HTERT RPE-1 (cell line): Measurements from ENCODE around the gene CFAP107.
"Not testable (repeated sequence)": the region's sequence is repeated elsewhere in the genome, so short reads cannot be mapped to it uniquely, and the experiment has no call there.

ENCODE experiments used
- in situ Hi-C: fragments of 300-500 bp; cut with MboI; formaldehyde crosslinking; loops from 4 replicates; pipeline ENCODE4 v1.14.3; 2020; ENCODE audit warnings: low sequenced_read_pairs

CFAP107 gene

DNA sequence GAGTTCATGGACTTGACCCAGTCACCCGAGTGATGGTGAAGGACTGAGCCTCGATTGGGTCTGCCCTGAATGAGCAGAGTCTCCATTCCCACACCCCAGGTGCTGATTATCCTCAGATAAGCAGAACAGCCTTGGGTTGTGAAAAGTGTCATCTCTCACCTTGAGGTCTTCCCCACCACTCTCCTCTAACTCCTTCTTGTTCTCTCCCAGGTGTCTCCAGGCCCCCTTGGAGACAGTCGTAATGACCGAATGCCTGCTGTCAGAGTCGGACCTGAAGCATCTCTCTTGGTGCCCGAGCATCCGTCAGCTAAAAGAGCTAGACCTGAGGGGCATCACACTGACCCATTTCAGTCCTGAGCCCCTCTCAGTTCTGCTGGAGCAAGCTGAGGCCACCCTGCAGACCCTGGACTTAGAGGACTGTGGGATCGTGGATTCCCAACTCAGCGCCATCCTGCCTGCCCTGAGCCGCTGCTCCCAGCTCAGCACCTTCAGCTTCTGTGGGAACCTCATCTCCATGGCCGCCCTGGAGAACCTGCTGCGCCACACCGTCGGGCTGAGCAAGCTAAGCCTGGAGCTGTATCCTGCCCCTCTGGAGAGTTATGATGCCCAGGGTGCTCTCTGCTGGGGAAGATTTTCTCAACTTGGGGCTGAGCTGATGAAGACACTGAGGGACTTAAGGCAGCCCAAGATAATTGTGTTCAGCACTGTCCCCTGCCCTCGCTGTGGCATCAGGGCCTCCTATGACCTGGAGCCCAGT is 31.0 kb downstream of the CFAP107 start:
- in situ Hi-C loops = no loop called here

DNA sequence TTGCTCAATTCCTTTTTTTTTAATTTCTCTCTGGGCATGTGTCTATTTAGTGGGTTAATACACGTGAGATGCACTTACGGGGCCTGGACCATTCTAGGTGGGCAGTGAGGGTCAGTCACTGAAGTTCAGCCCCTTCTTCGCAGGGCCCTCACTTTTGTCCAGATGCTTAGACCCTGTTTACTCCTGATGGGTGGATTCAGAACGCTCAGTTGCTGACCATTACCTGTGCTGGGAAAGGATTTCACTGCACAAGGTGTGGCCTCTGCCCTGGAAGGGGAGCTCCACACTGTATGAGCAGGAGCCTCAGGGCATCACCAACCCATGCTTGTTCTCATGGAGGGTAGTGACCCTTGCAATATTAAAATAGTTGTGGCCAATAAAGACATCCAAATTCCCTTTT is 32.1 kb downstream of the CFAP107 start:
- in situ Hi-C loops = no loop called here

DNA sequence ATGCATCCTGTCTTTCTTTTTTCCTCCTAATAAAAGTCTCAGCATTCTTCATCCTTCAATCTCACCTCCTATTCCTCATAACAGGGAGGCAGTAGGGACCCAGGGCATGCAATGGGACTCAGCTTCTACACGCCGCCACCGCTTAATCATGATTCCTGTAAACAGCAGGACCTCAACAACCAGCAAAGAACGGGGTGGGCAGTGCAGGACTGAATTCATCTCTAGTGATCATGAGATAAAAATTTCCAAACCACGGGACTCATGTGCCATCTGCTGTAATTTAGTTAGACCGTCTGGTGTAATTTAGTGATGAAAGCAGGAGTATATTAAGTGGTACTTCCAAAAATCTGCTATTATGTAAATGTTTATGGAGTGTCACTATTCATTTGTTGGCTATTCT is 32.9 kb downstream of the CFAP107 start:
- in situ Hi-C loops = no loop called here

DNA sequence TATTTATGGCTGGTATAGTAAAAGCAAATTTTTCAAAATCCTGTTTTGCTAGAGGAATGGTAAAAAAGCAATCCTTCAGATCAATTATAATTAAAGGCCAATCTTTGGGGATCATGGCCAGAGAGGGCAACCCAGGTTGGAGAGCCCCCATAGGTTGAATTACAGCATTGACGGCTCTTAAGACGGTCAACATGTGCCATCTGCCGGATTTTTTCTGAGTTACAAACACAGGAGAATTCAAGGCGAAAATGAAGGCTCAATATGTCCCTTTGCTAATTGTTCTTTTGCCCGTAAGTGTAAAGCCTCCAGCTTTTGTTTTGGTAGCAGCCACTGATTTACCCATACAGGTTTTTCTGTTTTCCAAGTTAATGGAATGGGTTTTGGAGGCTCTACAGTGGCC is 35.5 kb downstream of the CFAP107 start:
- in situ Hi-C loops = not testable (repeated sequence)

DNA sequence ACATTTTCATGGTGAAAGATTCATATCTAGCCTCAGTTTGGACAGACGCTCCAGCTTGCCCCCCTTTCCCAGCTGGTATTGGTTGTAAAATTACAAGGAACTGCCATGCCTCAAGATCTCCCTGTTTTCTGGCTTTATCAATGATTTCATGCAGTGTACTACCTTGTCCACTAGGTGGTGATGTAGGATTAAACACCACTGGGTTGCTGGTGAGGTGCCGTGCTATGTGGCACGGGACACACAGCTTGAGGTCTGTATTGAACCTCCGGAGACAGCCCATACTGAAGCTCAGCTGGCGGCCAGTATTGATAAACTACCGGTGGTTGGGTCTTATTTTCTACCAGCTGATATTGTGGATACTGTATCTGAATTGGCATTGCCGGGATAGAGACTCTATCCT is 37.8 kb downstream of the CFAP107 start:
- in situ Hi-C loops = not testable (repeated sequence)

DNA sequence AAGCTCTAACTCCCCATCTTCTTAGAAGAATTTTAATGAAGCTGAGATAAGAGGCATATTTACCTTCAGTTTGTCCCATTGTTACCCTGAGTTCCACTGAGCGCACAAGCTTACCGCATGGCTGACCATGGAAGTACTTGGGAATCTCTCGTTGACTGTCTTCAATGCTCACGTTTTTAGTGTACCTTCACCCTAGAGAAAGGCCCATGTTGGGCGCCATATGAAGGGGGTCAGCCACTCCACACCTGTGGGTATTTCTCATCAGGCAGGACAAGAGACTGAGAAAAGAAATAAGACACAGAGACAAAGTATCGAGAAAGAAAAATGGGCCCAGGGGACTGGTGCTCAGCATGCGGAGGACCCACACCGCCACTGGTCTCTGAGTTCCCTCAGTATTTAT is 38.7 kb downstream of the CFAP107 start:
- in situ Hi-C loops = not testable (repeated sequence)

DNA sequence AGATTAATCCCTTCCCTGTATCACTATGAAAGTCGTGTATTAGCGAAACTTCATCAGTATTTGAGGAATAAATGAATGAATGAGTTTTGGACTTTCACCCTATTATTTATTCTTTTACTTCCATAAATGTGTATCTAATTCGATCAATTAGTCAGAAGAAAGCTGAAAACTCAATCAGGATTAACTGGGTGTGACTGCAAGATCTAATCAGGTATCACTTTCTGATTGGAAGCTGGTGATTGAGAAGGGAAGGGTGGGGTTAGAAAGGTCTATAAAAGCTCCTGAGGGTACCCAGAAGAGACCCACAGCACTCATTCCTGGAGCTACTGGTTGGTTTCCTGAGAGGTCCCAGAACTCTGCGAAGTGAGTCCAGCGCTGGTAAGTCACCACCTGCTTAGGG is 45.1 kb downstream of the CFAP107 start, which contains the start of gene PRAMEF1:
PRAMEF1 (plus strand) TSS at position 301 of the 400 bp plus-strand sequence. CDS start 1,831 bp downstream, outside the sequence.
- in situ Hi-C loops = not testable (repeated sequence)

DNA sequence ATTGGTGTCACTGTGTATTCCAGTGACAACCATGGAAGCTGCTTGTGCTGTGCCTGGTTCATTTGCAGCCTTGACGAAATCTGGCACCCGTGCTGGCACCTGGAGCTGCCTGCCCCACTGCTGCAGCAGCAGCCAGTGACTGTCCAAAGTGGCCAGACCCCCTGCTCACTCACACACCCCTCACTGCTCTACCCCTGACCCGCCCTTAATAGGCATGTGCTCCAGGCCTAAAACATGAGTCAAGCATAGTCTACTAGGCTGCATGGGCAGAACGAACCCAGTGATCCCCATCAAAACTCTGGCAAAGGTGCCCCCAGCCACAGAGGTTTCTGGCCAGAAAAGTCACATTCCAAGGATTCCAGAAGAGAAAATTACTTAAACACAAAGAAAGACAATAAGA is 52.9 kb downstream of the CFAP107 start:
- in situ Hi-C loops = no loop called here

DNA sequence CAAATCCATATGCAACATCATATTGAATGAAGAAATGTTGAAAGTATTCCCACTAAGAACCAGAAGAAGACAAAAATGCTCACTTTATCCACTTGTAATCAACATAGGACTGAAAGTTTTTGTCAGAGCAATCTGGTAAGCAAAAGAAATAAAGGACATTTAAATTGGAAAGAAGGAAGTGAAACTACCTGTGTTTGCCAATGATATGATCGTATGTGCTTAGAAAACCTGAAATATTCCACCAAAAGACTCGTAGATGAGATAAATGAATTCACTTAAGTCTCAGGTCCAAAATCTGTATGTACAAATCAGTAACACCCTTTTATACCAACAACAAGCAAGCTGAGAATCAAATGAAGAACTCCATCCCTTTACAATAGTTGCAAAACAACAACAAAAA is 53.7 kb downstream of the CFAP107 start:
- in situ Hi-C loops = no loop called here

DNA sequence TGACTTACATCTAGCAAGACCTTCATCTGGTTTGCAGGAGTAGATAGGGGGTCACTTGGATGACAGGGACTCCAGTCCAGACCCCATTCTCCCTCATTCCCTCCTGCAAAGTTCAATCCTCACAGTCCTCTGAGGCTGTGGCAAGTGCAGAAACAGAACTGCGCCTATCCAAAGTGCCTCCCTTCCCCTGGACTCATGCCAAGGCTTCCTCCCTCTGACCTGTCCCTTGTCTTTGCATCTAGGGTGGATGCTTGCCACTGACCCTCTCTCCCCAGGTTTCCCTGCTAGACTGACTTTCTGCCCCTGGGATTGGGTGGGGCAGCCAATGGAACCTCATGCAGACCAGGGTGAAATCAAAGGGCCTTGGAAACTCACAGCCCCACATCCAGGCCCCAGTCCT is 63.9 kb downstream of the CFAP107 start:
- in situ Hi-C loops = no loop called here

DNA sequence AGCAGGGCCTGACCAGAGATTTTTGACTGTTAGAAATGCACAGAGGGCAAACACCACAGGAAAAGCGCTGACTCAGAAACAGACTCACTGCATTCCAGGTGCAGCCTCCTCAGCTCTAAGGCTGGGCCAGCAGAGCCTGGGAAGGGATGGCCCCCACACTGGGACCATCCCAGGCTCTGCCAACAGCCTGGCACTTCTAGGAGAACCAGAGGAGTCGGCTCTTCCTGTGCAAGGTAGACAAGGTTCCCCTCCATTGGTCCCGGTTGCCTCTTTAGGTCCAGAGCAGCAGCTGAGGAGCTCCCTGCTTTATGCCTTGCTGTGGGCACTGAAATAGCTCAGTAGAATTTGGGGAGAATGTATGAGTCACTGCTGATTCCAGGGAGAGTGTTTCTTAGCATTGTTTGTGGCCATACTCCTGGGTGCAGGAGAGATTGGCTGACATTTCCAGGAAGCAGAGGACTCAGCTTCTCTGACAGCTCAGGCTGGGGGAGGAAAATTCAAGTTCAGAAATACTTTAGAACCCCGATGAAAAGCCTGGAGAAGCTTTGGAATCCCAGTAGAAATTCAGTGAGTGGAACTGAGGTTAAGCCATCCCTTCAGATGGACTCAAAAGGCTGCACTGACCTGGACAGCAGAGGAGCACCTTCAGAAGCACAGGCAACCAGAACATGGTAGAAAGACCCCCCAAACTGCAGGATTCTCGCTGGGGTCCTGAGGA is 64.8 kb downstream of the CFAP107 start:
- in situ Hi-C loops = no loop called here

DNA sequence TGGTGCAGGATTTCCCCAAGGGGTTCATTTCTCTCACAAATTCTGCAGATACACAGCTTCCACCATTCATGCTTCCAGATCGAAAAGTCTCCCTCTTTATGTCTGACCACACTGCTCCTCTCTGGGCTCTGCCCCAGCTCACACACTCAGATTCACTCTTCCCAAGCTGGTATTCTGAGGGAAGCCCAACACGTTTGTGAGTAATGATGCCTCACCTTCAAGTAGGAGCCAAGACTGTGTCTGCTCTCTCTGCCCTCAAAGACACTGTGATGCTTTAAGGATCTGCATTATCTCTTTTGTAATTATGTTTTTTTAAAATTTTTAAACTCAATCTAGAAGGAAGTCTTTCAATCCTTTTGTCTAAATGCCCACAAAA is 65.4 kb downstream of the CFAP107 start:
- in situ Hi-C loops = no loop called here
